Measurements from ENCODE around the gene SERTM2. TPM values are rescaled to one million over a fixed set of nuclear protein-coding genes. Genes with fewer than 3 reads are reported as not detected.

SERTM2 gene
- total RNA-seq, 2 donors from 2014 or later, result 0.05 TPM; not detected in 1

- H3K9ac ChIP-seq (ENCODE audit: low read depth in 2 of 2, low read length in 2 of 2), result no peak overlapping the region
- no peaks in the 10 kb centered on the region for H3K27me3 ChIP-seq
- intact Hi-C loops (cut with DNase I), result no loop called here
Observed at GRCh38 chrX:111503485-111503993, 7.9 kb upstream of the SERTM2 start.

GRCh38 chrX:111504941-111505340 lies 6.5 kb upstream of the SERTM2 start:
- intact Hi-C loops (cut with DNase I), result no loop called here
- Histone ChIP-seq H3K36me3 (no peaks in the 10 kb centered on the region), H3K27ac (no peak overlapping the region), H3K9me3 (no peaks in the 10 kb centered on the region), H3K4me3 (no peak overlapping the region), H3K4me1 (no peaks in the 10 kb centered on the region), H3K9ac (ENCODE audit: low read depth in 2 of 2, low read length in 2 of 2) (no peak overlapping the region), H3K27me3 (no peaks in the 10 kb centered on the region)
- no peak for DNase-seq
- no peak for TF ChIP-seq CTCF (IDR thresholded peaks at IDR 0.05)

More at GRCh38 chrX:111503485-111503993, 7.9 kb upstream of the SERTM2 start:
- Histone ChIP-seq H3K27ac (no peak overlapping the region), H3K4me1 (no peaks in the 10 kb centered on the region), H3K4me3 (no peak overlapping the region), H3K9me3 (no peaks in the 10 kb centered on the region), H3K36me3 (no peaks in the 10 kb centered on the region)
- no peak for TF ChIP-seq CTCF (IDR thresholded peaks at IDR 0.05)
- no peak for DNase-seq

- H3K9me3 ChIP-seq, result no peaks in the 10 kb centered on the region
- no peak overlapping the region for H3K4me3 ChIP-seq
- intact Hi-C loops (cut with DNase I), result no loop called here
- H3K27ac ChIP-seq, result no peak overlapping the region
- TF ChIP-seq CTCF (IDR thresholded peaks at IDR 0.05), result no peak
- no peak overlapping the region for H3K9ac ChIP-seq (ENCODE audit: low read depth in 2 of 2, low read length in 2 of 2)
- no peak for DNase-seq
- no peaks in the 10 kb centered on the region for H3K27me3 ChIP-seq
- H3K4me1 ChIP-seq, result no peaks in the 10 kb centered on the region
- no peaks in the 10 kb centered on the region for H3K36me3 ChIP-seq
Observed at GRCh38 chrX:111505783-111506182, 5.7 kb upstream of the SERTM2 start.

GRCh38 chrX:111506826-111507225 lies 4.6 kb upstream of the SERTM2 start:
- no peaks in the 10 kb centered on the region for H3K4me1 ChIP-seq
- no peak for TF ChIP-seq CTCF (IDR thresholded peaks at IDR 0.05)
- H3K4me3 ChIP-seq, result no peak overlapping the region
- H3K9ac ChIP-seq (ENCODE audit: low read depth in 2 of 2, low read length in 2 of 2), result no peak overlapping the region
- intact Hi-C loops (cut with DNase I), result no loop called here
- H3K27ac ChIP-seq, result no peak overlapping the region
- no peaks in the 10 kb centered on the region for H3K36me3 ChIP-seq
- DNase-seq, result no peak
- no peaks in the 10 kb centered on the region for H3K27me3 ChIP-seq
- no peaks in the 10 kb centered on the region for H3K9me3 ChIP-seq

GRCh38 chrX:111507933-111508332 lies 3.5 kb upstream of the SERTM2 start:
- no peaks in the 10 kb centered on the region for H3K9me3 ChIP-seq
- H3K27me3 ChIP-seq, result no peaks in the 10 kb centered on the region
- no peak for TF ChIP-seq CTCF (IDR thresholded peaks at IDR 0.05)
- DNase-seq, result no peak
- no peaks in the 10 kb centered on the region for H3K36me3 ChIP-seq
- no peaks in the 10 kb centered on the region for H3K4me1 ChIP-seq
- H3K4me3 ChIP-seq, result no peak overlapping the region
- intact Hi-C loops (cut with DNase I), result no loop called here
- no peak overlapping the region for H3K9ac ChIP-seq (ENCODE audit: low read depth in 2 of 2, low read length in 2 of 2)
- H3K27ac ChIP-seq, result no peak overlapping the region
